WERI-Rb-1 (cell line): ENCODE results near the gene IL17RC.
A peak's percentile ranks its signal among the peaks of the same experiment; 100 is the strongest.

ENCODE experiments used
- DNase-seq: peaks from one replicate; pipeline ENCODE4 v3.0.0-alpha.2; 2020
- H3K27ac ChIP-seq: fragments of 250-450 bp; sonication (Bioruptor Pico); 2 replicates; pipeline ENCODE4 v1.5.1; 2020; ENCODE audit warnings: mild to moderate bottlenecking, moderate library complexity
- H3K27me3 ChIP-seq: fragments of 250-450 bp; sonication (Bioruptor Pico); 2 replicates; pipeline ENCODE4 v1.5.1; 2021; ENCODE audit warnings: mild to moderate bottlenecking, low read depth, moderate library complexity; ENCODE audit not compliant: insufficient read depth, severe bottlenecking
- H3K36me3 ChIP-seq: fragments of 250-450 bp; sonication (Bioruptor Pico); 2 replicates; pipeline ENCODE4 v1.5.1; 2020; ENCODE audit warnings: mild to moderate bottlenecking, moderate library complexity
- H3K4me3 ChIP-seq: 2 replicates; pipeline ENCODE4 v1.5.1; 2011; ENCODE audit warnings: low read depth, mild to moderate bottlenecking, control low read depth, low read length
- H3K9me3 ChIP-seq: fragments of 250-450 bp; sonication (Bioruptor Pico); 2 replicates; pipeline ENCODE4 v1.5.1; 2021; ENCODE audit warnings: mild to moderate bottlenecking, moderate library complexity; ENCODE audit not compliant: severe bottlenecking
- TF ChIP-seq, protein P1 (sequence below): IDR thresholded peaks from 2 replicates; pipeline ENCODE4 v1.5.1; 2011; ENCODE audit warnings: low read depth, mild to moderate bottlenecking, control low read depth, inconsistent platforms, low read length

The IL17RC gene

DNA sequence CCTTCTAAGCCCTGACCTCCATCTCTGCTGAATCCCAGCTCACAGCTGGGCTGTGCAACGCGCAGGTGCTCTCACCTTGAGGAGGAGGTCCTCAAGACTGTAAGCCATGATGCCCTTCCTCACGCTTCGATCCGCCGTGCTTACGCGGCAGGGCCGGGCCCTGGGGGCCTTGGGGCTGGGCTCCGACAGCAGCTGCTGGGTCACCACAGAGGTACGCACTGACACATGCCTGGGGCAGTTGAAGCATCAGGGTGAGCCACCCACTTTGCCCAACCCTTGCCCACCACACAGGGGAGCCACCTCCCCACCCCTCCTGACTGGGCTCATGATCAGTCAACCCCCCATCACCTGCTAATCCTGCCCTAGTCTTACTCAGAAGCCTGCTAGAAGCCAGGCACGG, 39.9 kb upstream of the IL17RC start:
- Histone ChIP-seq H3K9me3 (no peaks in the 10 kb centered on the region), H3K36me3 (no peaks in the 10 kb centered on the region), H3K4me3 (no peak overlapping the region), H3K27ac (no peak overlapping the region), H3K27me3 (no peaks in the 10 kb centered on the region)
- TF ChIP-seq, protein P1, sequence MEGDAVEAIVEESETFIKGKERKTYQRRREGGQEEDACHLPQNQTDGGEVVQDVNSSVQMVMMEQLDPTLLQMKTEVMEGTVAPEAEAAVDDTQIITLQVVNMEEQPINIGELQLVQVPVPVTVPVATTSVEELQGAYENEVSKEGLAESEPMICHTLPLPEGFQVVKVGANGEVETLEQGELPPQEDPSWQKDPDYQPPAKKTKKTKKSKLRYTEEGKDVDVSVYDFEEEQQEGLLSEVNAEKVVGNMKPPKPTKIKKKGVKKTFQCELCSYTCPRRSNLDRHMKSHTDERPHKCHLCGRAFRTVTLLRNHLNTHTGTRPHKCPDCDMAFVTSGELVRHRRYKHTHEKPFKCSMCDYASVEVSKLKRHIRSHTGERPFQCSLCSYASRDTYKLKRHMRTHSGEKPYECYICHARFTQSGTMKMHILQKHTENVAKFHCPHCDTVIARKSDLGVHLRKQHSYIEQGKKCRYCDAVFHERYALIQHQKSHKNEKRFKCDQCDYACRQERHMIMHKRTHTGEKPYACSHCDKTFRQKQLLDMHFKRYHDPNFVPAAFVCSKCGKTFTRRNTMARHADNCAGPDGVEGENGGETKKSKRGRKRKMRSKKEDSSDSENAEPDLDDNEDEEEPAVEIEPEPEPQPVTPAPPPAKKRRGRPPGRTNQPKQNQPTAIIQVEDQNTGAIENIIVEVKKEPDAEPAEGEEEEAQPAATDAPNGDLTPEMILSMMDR, result peak; percentile 31; the same call in 1 of the 2 replicates
- no peak for DNase-seq

DNA sequence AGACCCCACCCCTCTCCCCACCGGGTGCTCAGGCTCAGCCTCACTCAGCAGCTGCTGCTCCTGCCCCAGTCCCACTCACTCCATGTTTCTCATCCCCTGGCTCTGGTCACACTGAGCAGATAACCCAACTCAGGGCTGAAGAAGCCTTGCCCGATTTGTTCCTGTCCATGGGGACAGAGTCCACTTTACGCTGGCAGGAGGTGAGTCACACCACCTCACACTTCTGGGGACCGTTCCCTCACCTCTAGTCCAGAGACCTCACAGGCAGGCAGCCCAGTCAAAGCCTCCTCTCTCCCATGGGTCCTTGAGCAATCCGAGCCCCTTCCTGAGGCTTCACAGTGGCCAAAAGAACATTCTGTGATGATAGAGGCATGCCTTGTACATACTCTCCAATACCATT, 38.2 kb upstream of the IL17RC start:
- TF ChIP-seq, protein P1, result no peak

DNA sequence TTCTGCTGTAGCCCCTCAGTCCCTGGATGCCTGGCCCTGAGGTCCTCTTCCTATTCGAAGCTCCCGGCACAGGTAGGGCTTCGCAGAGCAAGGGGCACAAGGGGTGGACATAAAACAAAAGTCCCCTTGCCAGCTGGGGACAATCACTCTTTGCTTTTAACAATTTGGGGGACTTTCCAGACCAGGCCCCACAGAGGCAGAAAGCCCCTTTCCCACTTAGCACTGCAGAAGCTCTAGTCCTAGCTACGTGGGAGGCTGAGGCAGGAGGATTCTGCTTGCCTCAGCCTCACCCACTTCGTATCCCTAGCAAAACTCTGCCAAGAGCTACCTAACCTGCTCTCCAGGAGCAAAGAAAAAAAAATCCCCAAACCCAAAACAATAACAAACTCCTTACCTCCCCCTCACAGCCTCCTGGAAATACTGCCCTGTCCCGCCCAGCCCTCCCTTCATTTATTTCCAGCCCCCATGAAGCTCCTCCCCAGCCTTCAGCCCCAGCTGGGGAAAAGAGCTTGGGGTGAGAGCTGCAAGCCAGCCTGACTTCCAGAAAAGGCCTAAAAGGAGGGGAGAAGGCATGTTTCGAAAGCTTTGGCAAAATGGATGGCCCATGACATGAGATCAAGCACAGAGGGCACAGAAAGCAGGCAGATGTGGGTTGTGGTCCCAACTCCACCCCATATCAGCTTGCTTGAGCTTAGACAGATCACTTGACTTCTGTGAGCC, 36.9 kb upstream of the IL17RC start, which contains the start of gene CIDEC:
TSS of gene CIDEC (minus strand) at position 424 of the 720 bp plus-strand sequence. CDS start 1,767 bp downstream, outside the sequence.
- H3K36me3 ChIP-seq, result no peaks in the 10 kb centered on the region
- no peaks in the 10 kb centered on the region for H3K9me3 ChIP-seq
- TF ChIP-seq, protein P1, result no peak
- no peak within 1 kb of the TSS for H3K27ac ChIP-seq
- no peaks in the 10 kb centered on the region for H3K27me3 ChIP-seq
- no peak for DNase-seq
- H3K4me3 ChIP-seq, result no peak within 1 kb of the TSS

More for the DNA sequence above, 38.2 kb upstream of the IL17RC start:
- no peaks in the 10 kb centered on the region for H3K27me3 ChIP-seq
- no peaks in the 10 kb centered on the region for H3K36me3 ChIP-seq
- H3K4me3 ChIP-seq, result no peak overlapping the region
- H3K27ac ChIP-seq, result no peak overlapping the region
- no peaks in the 10 kb centered on the region for H3K9me3 ChIP-seq
- no peak for DNase-seq

DNA sequence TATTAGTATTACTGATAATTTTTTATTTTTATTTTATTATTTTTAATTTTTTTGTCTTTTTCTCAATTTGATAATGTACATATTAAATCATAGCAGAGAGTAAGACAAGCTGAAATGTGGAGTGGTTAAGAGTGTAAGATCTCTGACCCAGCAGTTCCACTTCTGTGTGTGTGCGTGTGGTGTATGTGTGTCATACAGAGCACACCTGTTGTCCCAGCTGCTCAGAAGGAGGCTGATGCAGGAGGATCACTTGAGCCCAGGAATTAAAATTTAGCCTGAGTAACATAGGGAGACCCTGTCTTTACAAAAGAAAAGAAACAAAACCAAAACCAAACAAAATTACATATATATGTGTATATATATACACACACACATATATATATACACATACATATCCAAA, 35.5 kb upstream of the IL17RC start:
- Histone ChIP-seq H3K27me3 (no peaks in the 10 kb centered on the region), H3K4me3 (no peak overlapping the region), H3K9me3 (no peaks in the 10 kb centered on the region), H3K36me3 (no peaks in the 10 kb centered on the region), H3K27ac (no peak overlapping the region)
- TF ChIP-seq, protein P1, result no peak
- no peak for DNase-seq

DNA sequence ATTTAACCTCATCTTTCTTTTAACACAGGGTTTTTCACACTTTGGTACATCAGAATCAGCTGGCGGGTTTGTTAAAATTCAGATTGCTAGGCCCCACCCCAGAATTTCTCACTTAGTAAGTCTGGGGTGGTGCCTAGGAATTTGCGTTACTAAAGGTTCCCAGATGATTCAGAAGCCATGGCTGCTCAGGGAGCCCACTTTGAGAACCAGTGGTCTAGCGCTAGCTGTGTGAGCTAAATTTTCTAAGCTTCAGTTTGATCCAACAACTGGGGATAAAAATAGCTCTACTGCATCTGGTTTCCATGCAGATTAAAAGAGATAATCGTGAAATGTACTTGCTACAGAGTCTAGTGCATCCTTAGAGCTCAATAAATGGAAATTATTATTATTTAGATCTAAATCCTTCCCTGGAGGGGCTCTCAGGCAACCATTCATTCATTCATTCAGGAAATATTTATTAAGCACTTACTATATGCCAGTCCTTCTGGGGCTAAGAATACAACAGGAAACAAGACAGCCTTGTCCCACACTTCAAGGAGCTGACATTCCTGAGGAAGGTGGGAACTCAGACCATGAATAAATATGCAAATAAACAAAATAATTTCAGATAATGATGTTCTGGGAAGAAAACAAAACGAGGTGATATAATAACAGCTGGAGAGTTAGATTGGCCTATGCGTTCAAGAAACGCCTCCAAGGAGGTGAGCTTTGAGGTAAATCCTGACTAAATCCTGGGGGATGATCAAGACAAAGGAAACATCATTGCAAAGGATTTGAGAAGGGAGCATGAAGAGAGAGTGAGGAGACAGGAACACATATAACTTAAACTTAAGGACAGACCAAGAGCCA, 33.0 kb upstream of the IL17RC start:
- no peaks in the 10 kb centered on the region for H3K27me3 ChIP-seq
- no peaks in the 10 kb centered on the region for H3K9me3 ChIP-seq
- H3K4me3 ChIP-seq, result no peak overlapping the region
- no peaks in the 10 kb centered on the region for H3K36me3 ChIP-seq
- no peak for DNase-seq
- TF ChIP-seq, protein P1, result no peak
- no peak overlapping the region for H3K27ac ChIP-seq
